Osteoblast (primary cell): ENCODE data around the gene DDX21. TPM values are rescaled to one million over a fixed set of nuclear protein-coding genes. Genes with fewer than 3 reads are reported as not detected.
A peak's percentile ranks its signal among the peaks of the same experiment; 100 is the strongest.

ENCODE experiments used
- DNase-seq: peaks from one replicate; pipeline ENCODE4 v3.0.0; 2011; ENCODE audit warnings: low spot score, mixed read lengths; ENCODE audit not compliant: insufficient read length; ENCODE audit errors: missing footprints
- H2AFZ ChIP-seq: 2 replicates; pipeline ENCODE4 v1.6.0; 2011; ENCODE audit warnings: mild to moderate bottlenecking, low read length
- H3K27ac ChIP-seq: 2 replicates; pipeline ENCODE4 v1.5.1; 2011; ENCODE audit warnings: mild to moderate bottlenecking, low read depth, low read length, moderate library complexity
- H3K27me3 ChIP-seq: 2 replicates; pipeline ENCODE4 v1.6.0; 2012; ENCODE audit warnings: mild to moderate bottlenecking, control low read depth, inconsistent platforms, low read length, moderate library complexity; ENCODE audit not compliant: insufficient read depth
- H3K36me3 ChIP-seq: 2 replicates; pipeline ENCODE4 v1.5.1; 2011; ENCODE audit warnings: mild to moderate bottlenecking, low read length, control low read depth, moderate library complexity; ENCODE audit not compliant: insufficient read depth
- H3K4me1 ChIP-seq: 2 replicates; pipeline ENCODE4 v1.5.1; 2011; ENCODE audit warnings: mild to moderate bottlenecking, low read length, control low read depth, moderate library complexity; ENCODE audit not compliant: insufficient read depth
- H3K4me2 ChIP-seq: 2 replicates; pipeline ENCODE4 v1.6.0; 2011; ENCODE audit warnings: mild to moderate bottlenecking, low read length; ENCODE audit not compliant: insufficient read depth
- H3K4me3 ChIP-seq: fragments of 200-600 bp; sonication (generic); 3 replicates; pipeline ENCODE4 v1.5.1; 2012; ENCODE audit warnings: mild to moderate bottlenecking, low read length, inconsistent platforms; ENCODE audit not compliant: insufficient read depth
- H3K79me2 ChIP-seq: 2 replicates; pipeline ENCODE4 v1.6.0; 2012; ENCODE audit warnings: mild to moderate bottlenecking, low read length, control low read depth, inconsistent platforms; ENCODE audit not compliant: insufficient read depth
- H3K9me3 ChIP-seq: 2 replicates; pipeline ENCODE4 v1.5.1; 2011; ENCODE audit warnings: low read depth, low read length, control low read depth
- H4K20me1 ChIP-seq: 2 replicates; pipeline ENCODE4 v1.6.0; 2012; ENCODE audit warnings: mild to moderate bottlenecking, low read length, control low read depth; ENCODE audit not compliant: insufficient read depth
- CTCF ChIP-seq: IDR thresholded peaks from 2 replicates; pipeline ENCODE4 v1.5.1; 2011; ENCODE audit warnings: mild to moderate bottlenecking, low read depth, low read length, moderate library complexity; ENCODE audit errors: extremely low read depth
- small RNA-seq: library from RNA; depleted of rRNA; stranded (forward); fragments of <200 nt; gene quantifications from one replicate; pipeline ENCODE3, GENCODE V24; 2012
- total RNA-seq: library from RNA; depleted of rRNA; stranded (reverse); fragments of >200 nt; gene quantifications from 2 replicates; pipeline ENCODE4 v1.2.3, GENCODE V29; 2012

Gene DDX21
- total RNA-seq, 1 donor, result 61.9 TPM

- Histone ChIP-seq H4K20me1 (no peaks in the 10 kb centered on the region), H2AFZ (no peak overlapping the region), H3K36me3 (no peaks in the 10 kb centered on the region), H3K27ac (no peak overlapping the region), H3K27me3 (no peaks in the 10 kb centered on the region), H3K9me3 (no peaks in the 10 kb centered on the region), H3K79me2 (no peaks in the 10 kb centered on the region), H3K4me2 (no peak overlapping the region), H3K4me3 (no peak overlapping the region), H3K4me1 (no peaks in the 10 kb centered on the region)
- peak; percentile 66 for DNase-seq
- TF ChIP-seq CTCF, result no peak
These were observed 77.3 kb downstream of the DDX21 start for GRCh38 chr10:69033256-69033655.

Small RNA genes within 50 kb of the gene (small RNA-seq; reads per million reads assigned to genes)
- gene RNU6-571P, result not detected

Other genes starting within 250 kb of the DDX21 start
- 47.4 and 49.2 TPM in 2 replicates for gene CCAR1, start 234.9 kb upstream of the DDX21 start, total RNA-seq
- under 0.01 and 0.29 TPM in 2 replicates for gene STOX1, start 128.6 kb upstream of the DDX21 start, total RNA-seq
- gene DDX50, start 54.9 kb upstream of the DDX21 start, total RNA-seq, result 47.0 and 47.1 TPM in 2 replicates
- 30.8 and 35.4 TPM in 2 replicates for gene KIFBP, start 32.6 kb downstream of the DDX21 start, total RNA-seq
- gene SRGN, start 131.9 kb downstream of the DDX21 start, total RNA-seq, result 344 and 474 TPM in 2 replicates
- gene VPS26A, start 168.0 kb downstream of the DDX21 start, total RNA-seq, result 41.3 and 56.3 TPM in 2 replicates
- gene SUPV3L1, start 224.1 kb downstream of the DDX21 start, total RNA-seq, result 34.5 and 34.7 TPM in 2 replicates